Measurements from ENCODE around the gene PAPOLB. TPM values are rescaled to one million over a fixed set of nuclear protein-coding genes. Genes with fewer than 3 reads are reported as not detected.

Gene PAPOLB
- total RNA-seq, 4 donors from 2014 or later = 0.22 to 1.4 (median 0.37) TPM

DNA sequence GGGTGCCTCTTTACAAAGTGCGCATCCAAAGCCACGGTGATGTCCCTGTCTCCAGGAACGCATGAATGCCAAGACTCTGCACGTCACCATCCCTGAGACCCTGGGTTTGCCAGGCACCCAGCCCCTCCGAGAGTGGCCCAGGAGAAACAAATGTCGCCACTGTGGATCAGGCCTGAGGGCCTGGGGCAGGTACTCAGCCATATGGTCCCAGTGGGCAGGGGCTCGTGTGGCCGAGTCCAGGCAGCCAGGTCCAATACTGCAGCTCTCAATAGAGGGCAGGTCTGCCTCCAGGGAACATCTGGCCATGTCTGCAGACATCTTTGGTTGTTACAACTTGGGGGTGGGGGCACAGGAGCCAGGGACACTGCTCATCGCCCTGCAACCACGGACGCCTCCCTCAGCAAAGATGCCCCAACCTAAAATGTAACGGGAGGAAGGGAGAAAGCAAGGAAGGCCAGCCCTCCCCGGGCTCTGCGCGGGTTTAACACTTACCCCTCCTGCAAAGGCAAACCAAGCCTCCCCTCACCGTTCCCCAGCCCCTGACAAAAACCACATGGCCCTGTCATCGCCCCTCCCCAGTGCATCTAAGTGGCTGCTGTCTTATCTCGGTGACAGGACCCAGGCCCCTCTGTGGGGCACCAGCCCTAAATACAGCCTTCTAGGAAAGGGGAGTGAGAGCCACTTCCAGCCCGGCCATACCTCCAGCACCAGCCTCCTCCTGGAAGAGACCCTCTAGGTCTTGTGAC lies 10.3 kb upstream of the PAPOLB start:
- intact Hi-C loops (cut with DNase I) = no loop called here
- no peak for DNase-seq
- Histone ChIP-seq H3K27me3 (no peaks in the 10 kb centered on the region), H3K27ac (no peak overlapping the region), H3K36me3 (no peaks in the 10 kb centered on the region), H3K9me3 (no peaks in the 10 kb centered on the region), H3K4me3 (replicated peaks in 1 of 3) (no peak overlapping the region), H3K4me1 (no peaks in the 10 kb centered on the region)
- 78 to 80% methylated on average over 16 to 17 of the region's 19 CpGs for WGBS, 2 donors
- TF ChIP-seq POLR2A (IDR thresholded peaks at IDR 0.05) = no peak
- TF ChIP-seq, protein P1, sequence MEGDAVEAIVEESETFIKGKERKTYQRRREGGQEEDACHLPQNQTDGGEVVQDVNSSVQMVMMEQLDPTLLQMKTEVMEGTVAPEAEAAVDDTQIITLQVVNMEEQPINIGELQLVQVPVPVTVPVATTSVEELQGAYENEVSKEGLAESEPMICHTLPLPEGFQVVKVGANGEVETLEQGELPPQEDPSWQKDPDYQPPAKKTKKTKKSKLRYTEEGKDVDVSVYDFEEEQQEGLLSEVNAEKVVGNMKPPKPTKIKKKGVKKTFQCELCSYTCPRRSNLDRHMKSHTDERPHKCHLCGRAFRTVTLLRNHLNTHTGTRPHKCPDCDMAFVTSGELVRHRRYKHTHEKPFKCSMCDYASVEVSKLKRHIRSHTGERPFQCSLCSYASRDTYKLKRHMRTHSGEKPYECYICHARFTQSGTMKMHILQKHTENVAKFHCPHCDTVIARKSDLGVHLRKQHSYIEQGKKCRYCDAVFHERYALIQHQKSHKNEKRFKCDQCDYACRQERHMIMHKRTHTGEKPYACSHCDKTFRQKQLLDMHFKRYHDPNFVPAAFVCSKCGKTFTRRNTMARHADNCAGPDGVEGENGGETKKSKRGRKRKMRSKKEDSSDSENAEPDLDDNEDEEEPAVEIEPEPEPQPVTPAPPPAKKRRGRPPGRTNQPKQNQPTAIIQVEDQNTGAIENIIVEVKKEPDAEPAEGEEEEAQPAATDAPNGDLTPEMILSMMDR (IDR thresholded peaks at IDR 0.05) = no peak

DNA sequence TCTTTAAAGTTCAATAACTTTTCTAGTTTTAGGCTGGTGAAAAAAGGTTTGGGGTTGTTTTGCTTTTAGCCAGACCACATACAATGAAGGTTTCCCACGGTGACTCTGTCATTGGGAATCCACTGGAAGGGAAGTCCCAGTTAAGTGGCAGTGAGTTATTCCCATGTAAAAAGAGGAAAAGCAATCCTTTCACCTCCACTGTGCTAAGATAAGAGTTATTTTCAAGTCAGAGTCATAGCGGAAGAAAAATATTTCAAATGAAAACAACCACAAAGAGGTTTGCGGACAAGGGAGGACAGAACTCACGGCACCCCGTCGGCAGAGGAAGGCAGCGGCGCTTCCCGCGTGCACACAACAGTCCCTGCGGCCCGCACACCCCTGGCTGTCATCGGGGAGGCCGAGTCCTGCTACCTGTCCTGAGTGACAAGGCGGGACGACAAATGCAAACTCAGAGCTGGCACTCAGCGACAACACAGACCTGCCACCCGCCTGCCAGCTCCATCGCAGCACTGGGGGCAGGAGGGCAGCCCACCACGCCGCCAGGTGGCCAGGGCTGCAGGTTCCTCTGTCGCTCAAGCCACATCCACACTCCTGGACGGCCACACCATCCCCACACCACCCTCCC lies 9.3 kb upstream of the PAPOLB start:
- no peak overlapping the region for H3K4me3 ChIP-seq (replicated peaks in 1 of 3)
- H3K4me1 ChIP-seq = no peaks in the 10 kb centered on the region
- H3K27me3 ChIP-seq = no peaks in the 10 kb centered on the region
- H3K9me3 ChIP-seq = no peaks in the 10 kb centered on the region
- no peak for TF ChIP-seq POLR2A (IDR thresholded peaks at IDR 0.05)
- H3K36me3 ChIP-seq = no peaks in the 10 kb centered on the region
- no peak overlapping the region for H3K27ac ChIP-seq
- WGBS, 2 donors = 78 to 79% methylated on average over 19 to 22 of the region's 23 CpGs
- intact Hi-C loops (cut with DNase I) = no loop called here
- DNase-seq = no peak

DNA sequence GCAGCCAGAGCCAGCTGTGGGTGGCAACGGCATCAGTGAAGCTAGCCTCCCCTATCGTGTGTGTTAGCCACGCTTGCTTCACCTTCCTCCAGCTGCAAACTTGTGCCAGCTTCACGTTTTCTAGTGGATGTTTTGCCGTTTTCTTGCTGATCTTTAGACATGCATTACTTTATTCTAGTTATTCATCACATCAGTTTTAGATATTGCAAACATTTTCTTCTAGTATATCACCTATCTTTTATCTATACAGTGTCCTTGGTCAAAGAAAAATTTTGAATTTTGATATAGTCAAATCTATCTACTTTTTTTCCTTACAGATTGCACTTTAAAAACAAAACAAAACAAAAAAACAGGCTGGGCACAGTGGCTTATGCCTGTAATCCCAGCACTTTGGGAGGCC lies 6.7 kb upstream of the PAPOLB start:
- no peak overlapping the region for H3K4me3 ChIP-seq (replicated peaks in 1 of 3)
- H3K9me3 ChIP-seq = no peaks in the 10 kb centered on the region
- no peaks in the 10 kb centered on the region for H3K27me3 ChIP-seq
- 94 to 95% methylated on average over 5 of the region's 5 CpGs for WGBS, 2 donors
- intact Hi-C loops (cut with DNase I) = no loop called here
- no peaks in the 10 kb centered on the region for H3K4me1 ChIP-seq
- DNase-seq = no peak
- H3K36me3 ChIP-seq = no peaks in the 10 kb centered on the region
- no peak overlapping the region for H3K27ac ChIP-seq
- TF ChIP-seq, protein P1 (IDR thresholded peaks at IDR 0.05) = no peak
- no peak for TF ChIP-seq POLR2A (IDR thresholded peaks at IDR 0.05)

DNA sequence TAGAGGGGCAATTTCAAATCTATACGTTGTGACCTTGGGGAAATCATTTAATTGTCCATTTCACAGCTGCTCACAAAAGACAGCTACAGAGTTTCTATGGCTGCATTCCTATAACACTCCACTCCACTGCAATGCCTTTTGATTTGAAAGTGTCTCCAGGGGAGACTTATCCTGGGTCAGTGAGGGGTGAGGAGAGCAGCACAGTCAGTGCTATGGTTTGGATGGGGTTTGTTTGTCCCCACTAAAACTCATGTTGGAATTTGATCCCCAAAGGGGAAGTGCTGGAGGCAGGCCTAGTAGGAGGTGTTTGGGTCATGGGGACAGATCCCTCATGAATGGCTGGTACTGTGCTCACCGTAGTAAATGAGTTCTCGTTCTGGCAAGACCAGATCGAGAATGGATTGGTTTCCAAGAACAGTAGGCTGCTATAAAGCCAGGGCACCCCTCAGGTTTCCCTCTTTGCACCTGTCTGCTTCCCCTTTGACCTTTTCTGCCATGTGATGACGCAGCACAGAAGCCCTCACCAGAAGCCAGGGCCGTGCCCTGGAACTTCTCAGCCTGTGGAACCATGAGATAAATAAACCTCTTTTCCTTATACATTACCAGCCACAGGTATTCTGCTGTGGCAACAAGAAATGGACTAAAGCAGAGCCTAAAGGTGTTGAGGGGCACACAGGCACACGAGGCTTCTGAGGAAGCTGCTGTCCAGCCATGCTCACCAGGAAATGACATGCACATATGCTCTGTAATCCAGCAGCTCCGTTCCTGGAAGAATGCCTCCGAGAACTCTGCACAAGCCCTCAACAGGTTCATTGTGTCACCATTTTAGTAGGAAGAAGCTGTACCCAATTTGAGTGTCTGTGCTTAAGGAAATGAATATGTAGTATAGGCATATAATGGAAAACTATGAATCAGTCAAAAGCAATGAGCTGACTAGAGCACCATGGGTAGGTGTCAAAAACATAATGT lies 5.0 kb upstream of the PAPOLB start:
- DNase-seq = no peak
- 79 to 82% methylated on average over 8 to 9 of the region's 9 CpGs for WGBS, 2 donors
- peaks cover 0 to 2% of the 10 kb centered on the region in 2 donors for H3K4me1 ChIP-seq
- TF ChIP-seq, protein P1 (IDR thresholded peaks at IDR 0.05) = no peak
- TF ChIP-seq POLR2A (IDR thresholded peaks at IDR 0.05) = no peak
- H3K4me3 ChIP-seq (replicated peaks in 1 of 3) = no peak overlapping the region
- intact Hi-C loops (cut with DNase I) = no loop called here
- H3K27me3 ChIP-seq = peaks cover 3% of the 10 kb centered on the region
- H3K9me3 ChIP-seq = no peaks in the 10 kb centered on the region
- H3K27ac ChIP-seq = no peak overlapping the region
- no peaks in the 10 kb centered on the region for H3K36me3 ChIP-seq

DNA sequence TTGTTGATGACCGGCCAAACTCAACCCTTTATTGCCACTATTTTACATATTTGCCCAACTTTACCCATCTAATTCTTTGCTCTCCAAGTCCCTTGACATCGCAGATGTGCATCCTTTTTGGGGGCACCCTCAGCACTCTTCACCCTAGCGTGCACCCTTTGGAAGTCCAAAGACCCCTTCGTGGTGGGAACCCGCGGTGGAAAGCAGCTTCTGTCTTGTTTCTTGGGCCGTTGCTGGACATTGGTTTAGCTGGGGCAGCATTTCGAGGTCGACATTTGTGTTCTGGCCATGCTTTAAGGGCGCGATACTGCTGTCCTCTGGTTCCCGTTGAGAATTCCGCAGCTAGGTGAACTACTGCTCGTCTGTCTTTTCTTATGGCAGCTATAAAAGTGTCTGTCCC lies 326 bp upstream of the PAPOLB start:
- WGBS, 2 donors = 82 to 87% methylated on average over 14 of the region's 14 CpGs
- DNase-seq = no peak
- intact Hi-C loops (cut with DNase I) = no loop called here

More for the DNA sequence above, 326 bp upstream of the PAPOLB start:
- Histone ChIP-seq H3K36me3 (no peaks in the 10 kb centered on the region), H3K4me1 (peaks cover 0 to 3% of the 10 kb centered on the region in 2 donors), H3K27me3 (peaks cover 7% of the 10 kb centered on the region), H3K27ac (no peak overlapping the region), H3K9me3 (no peaks in the 10 kb centered on the region), H3K4me3 (replicated peaks in 1 of 3) (peak overlapping the region in 1 of 3 donors; percentile 14)
- TF ChIP-seq, protein P1 (IDR thresholded peaks at IDR 0.05) = no peak
- TF ChIP-seq POLR2A (IDR thresholded peaks at IDR 0.05) = no peak
